HFF-Myc (cell line): ENCODE measurements around the gene PRLH.

Experiments used
- DNase-seq: peaks from one replicate; pipeline ENCODE4 v3.0.0-alpha.2; 2011; ENCODE audit warnings: low read depth; ENCODE audit errors: extremely low read depth
- H3K4me3 ChIP-seq: replicated peaks from 2 replicates; pipeline ENCODE4 v1.5.1; 2011; ENCODE audit warnings: low read depth, mild to moderate bottlenecking, control low read depth, low read length
- TF ChIP-seq, protein P1 (sequence below): IDR thresholded peaks from 2 replicates; pipeline ENCODE4 v1.5.1; 2012; ENCODE audit warnings: mild to moderate bottlenecking, low read depth, low read length, control low read depth; ENCODE audit errors: missing control alignments

PRLH gene

DNA sequence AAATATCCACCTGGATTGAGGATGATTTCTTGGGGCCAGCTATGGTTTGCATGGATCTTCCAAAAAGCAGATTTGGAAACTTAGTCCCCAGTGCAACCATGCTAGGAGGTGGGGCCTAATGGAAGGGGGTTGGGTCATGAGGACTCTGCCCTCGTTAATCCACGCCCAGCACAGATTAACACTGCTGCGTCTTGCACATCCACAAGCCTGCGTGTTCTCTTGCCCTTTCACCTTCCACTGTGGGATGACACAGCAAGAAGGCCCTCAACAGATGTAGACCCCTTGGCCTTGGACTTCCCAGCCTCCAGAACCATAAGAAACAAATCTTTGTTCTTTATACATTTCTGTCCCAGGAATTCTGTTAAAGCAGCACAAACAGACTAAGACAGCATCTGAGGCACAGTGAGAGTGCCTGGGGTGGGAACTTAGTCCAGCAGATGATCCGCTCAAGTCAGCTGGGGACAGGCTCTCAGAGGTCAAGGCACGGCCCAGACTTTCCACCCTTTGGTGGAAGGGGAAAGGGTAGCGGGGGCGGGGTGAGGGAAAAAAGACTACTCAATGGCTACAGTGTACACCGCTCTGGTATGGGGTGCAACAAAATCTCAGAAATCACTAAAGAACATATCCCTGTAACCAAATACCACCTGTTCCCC is 21.8 kb downstream of the PRLH start:
- H3K4me3 ChIP-seq: no peak overlapping the region
- TF ChIP-seq, protein P1, sequence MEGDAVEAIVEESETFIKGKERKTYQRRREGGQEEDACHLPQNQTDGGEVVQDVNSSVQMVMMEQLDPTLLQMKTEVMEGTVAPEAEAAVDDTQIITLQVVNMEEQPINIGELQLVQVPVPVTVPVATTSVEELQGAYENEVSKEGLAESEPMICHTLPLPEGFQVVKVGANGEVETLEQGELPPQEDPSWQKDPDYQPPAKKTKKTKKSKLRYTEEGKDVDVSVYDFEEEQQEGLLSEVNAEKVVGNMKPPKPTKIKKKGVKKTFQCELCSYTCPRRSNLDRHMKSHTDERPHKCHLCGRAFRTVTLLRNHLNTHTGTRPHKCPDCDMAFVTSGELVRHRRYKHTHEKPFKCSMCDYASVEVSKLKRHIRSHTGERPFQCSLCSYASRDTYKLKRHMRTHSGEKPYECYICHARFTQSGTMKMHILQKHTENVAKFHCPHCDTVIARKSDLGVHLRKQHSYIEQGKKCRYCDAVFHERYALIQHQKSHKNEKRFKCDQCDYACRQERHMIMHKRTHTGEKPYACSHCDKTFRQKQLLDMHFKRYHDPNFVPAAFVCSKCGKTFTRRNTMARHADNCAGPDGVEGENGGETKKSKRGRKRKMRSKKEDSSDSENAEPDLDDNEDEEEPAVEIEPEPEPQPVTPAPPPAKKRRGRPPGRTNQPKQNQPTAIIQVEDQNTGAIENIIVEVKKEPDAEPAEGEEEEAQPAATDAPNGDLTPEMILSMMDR: no peak
- no peak for DNase-seq

DNA sequence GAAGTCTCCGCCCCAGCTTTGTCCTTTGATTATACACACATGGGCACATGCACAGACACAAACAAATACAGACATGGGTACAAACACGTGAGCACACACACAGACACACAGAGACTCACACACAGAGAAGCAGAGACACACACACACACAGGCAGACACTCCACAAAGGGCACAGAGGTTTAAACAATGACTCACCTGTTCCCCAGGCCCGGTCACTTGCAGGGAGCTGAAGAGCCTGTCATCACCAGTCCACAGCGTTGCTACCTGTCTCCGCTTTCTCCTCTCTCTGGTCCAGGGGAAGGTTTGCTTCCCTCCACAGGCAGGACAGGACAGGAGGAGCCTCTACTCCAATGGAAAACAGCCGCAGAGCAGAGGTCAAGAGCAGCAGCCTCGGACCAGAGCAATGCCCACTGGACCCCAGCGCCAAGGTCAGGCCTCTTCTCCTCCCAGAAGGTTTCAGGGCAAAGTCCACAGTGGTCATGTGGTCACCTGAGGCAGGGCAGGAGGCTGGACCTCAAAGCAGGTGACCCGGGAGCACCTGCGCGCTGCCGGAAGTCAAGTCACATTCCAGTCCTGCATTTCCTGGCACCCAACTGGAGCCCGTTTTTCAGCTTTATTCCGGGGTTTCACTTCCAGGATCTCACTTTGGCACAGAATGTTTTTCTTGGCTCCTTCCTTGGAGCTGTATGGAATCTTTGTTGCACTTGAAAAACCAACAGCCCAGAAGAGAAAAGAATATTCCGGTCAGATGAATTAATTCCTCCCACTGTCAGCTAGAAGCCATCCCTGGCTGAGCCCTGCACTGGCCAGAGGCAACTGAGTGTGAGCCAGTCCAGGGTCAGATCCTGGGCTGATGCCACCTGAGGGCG is 24.1 kb downstream of the PRLH start, which contains the start of gene RAB17:
Gene RAB17 (minus strand): TSS at position 463 of the 869 bp plus-strand sequence. CDS start 4,580 bp downstream, outside the sequence.
- TF ChIP-seq, protein P1: no peak
- H3K4me3 ChIP-seq: no peak within 1 kb of the TSS
- no peak for DNase-seq

DNA sequence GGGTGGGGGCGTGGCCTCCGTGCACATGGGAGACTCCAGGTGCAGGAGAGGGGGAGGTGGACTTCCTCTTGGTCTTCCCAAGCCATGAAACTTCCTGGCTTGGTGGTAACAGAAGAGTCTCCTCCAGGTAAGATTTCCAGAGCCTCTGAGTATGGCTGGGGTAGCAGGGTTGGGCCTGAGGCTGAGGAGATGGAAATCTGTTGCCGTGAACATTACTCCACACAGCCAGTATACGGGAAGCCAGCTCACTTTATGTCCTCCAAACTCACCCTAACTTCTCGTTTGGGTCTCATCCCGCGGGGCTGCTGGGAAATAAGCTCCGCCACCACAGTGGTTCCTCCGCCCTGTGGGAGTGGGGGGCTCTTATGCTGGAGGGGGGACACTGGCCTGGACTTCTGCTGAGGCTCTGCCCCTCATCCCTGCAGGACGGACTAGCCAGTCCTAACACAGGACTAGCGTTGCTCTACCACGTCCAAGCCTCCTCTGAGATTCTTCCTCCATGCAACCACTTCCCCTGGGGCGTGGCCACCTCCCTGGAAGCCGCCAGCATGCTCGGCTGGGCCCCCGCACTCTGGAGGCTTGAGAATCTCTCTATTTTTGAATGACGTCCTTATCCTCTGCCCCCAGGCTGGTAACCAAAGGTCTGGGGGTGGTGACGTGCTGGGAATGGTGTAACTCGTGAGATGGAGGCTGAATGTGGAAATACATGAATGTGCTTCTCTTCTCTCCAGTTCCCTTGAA is 24.9 kb downstream of the PRLH start:
- H3K4me3 ChIP-seq: no peak overlapping the region
- DNase-seq: no peak
- TF ChIP-seq, protein P1: no peak

DNA sequence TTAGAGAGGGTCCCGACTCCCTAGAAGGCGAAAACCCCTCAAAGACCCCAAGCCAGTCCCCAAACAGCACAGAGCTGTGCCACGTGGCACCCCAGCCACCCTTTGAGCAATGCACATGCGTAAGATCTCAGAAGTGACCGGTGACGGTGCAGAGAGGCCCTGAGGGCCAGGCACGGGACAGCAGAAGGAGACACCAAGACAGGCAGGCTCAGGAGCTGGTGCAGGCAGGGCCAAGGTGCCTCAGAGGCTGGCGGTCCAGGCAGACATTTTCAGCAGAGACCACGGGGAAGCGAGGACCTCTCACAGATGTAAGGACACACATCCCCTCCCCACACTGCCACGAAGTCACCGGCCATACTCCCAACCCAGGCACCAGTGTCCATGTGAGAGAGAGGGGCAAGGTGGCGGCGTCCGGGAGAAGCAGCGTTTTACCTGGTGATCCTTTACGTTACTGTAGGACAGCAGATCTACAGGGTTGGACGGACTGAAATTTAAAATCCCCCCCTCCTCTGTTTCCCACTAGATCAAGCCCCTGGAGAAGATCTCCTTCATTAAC is 26.1 kb downstream of the PRLH start:
- no peak for DNase-seq
- TF ChIP-seq, protein P1: no peak

DNA sequence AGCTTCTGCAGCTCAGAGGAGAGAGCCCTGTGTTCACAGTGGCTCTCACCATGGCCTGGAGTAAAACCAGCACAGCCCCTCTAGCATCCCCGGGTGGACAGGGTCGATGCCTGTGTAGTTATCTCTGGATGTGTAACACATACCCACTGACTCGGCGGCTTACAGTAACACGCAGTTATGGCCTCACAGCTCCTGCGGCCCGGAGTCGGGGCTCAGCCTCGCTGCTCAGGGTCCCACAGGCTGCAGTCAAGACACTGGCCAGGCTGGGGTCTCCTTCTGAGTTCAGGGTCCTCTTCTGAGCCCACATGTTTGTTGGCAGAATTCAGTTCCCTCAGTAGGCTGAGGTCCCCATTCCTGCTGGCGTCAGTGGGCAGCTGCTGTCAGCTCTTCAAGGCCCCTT is 26.7 kb downstream of the PRLH start:
- DNase-seq: no peak
- TF ChIP-seq, protein P1: no peak
- H3K4me3 ChIP-seq: no peak overlapping the region

More for the DNA sequence above, 26.1 kb downstream of the PRLH start:
- H3K4me3 ChIP-seq: no peak overlapping the region

DNA sequence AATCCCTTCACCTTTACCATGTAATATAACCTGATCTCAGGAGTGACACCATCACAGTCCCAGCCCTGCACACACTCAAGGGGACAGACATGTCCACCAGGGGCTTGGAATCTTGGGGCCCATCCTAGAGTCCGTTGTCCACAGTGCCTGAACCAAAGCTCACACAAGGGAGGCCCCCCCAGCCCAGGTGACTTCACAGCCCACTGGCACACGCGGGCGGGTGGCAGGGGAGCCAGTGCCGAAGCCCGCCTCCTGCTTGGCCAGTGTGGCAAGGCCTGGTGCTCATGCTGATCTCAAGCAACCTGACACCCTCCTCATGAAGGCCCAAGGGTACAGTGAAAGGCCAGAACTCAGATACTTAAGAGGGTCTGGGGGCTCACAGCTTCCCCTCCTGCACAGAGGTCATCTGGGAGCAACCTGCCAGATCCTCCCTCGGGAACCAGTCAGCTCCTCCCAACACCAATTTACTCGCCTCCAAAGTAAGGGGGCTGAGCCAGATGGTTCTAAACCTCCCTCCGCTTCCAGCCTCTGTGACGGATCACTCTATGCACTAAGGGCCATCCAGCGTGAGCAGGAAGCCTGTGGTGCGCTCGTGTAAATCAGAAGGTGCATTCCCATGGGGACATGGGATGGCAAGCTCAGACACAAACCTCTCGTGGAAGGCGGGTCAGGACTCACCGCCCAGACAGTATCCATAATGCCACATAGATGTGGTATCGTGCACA is 27.4 kb downstream of the PRLH start:
- DNase-seq: no peak
- TF ChIP-seq, protein P1: no peak
- no peak overlapping the region for H3K4me3 ChIP-seq
